ENCODE data around the gene KCNMB1.
"Not testable (repeated sequence)": the region's sequence is repeated elsewhere in the genome, so short reads cannot be mapped to it uniquely, and the experiment has no call there.

KCNMB1 gene

GRCh38 chr5:170413897-170414296, 24.7 kb upstream of the KCNMB1 start:
- no peak for DNase-seq

- no peak for DNase-seq
These were observed 21.9 kb upstream of the KCNMB1 start for GRCh38 chr5:170411100-170411499.

- DNase-seq = no peak
These were observed 21.2 kb upstream of the KCNMB1 start for GRCh38 chr5:170410401-170410800.

- DNase-seq = no peak
These were observed 19.9 kb upstream of the KCNMB1 start for GRCh38 chr5:170408877-170409660.

- DNase-seq = peak; percentile 6
These were observed 19.1 kb upstream of the KCNMB1 start for GRCh38 chr5:170408226-170408625.

- no peak for DNase-seq
These were observed 17.9 kb upstream of the KCNMB1 start for GRCh38 chr5:170407062-170407461.

GRCh38 chr5:170405817-170406216, 16.6 kb upstream of the KCNMB1 start:
- no peak for DNase-seq

GRCh38 chr5:170404398-170404797, 15.2 kb upstream of the KCNMB1 start:
- DNase-seq = no peak

GRCh38 chr5:170403675-170404074, 14.5 kb upstream of the KCNMB1 start:
- no peak for DNase-seq

GRCh38 chr5:170402508-170402907, 13.3 kb upstream of the KCNMB1 start:
- DNase-seq = no peak

GRCh38 chr5:170397059-170397458, 7.9 kb upstream of the KCNMB1 start:
- no peak for DNase-seq

GRCh38 chr5:170393958-170394357, 4.8 kb upstream of the KCNMB1 start:
- DNase-seq = no peak

- DNase-seq = no peak
These were observed 4.1 kb upstream of the KCNMB1 start for GRCh38 chr5:170393235-170393634.

- DNase-seq = no peak
These were observed 1.3 kb upstream of the KCNMB1 start for GRCh38 chr5:170390472-170390871.

- DNase-seq = no peak
These were observed 354 bp upstream of the KCNMB1 start for GRCh38 chr5:170389550-170389892.

GRCh38 chr5:170387775-170388639, 1.2 kb downstream of the KCNMB1 start:
- DNase-seq = no peak

- DNase-seq = no peak
These were observed 2.3 kb downstream of the KCNMB1 start for GRCh38 chr5:170386743-170387395.

GRCh38 chr5:170383227-170383626, 5.9 kb downstream of the KCNMB1 start:
- DNase-seq = no peak

- no peak for DNase-seq
These were observed 6.4 kb downstream of the KCNMB1 start for GRCh38 chr5:170382790-170383189.

GRCh38 chr5:170380361-170380951, 8.7 kb downstream of the KCNMB1 start:
- no peak for DNase-seq

GRCh38 chr5:170378740-170379139, 10.4 kb downstream of the KCNMB1 start:
- no peak for DNase-seq

- DNase-seq = no peak
These were observed 12.1 kb downstream of the KCNMB1 start for GRCh38 chr5:170377027-170377426.

GRCh38 chr5:170376526-170376925, 12.6 kb downstream of the KCNMB1 start:
- not testable (repeated sequence) for DNase-seq
